HG03342 (cell line): ENCODE data around the gene TAOK1.

Source experiments
- ATAC-seq: cut with Tn5 transposase; IDR thresholded peaks from one replicate; pipeline ENCODE4 v1.9.1; 2021; ENCODE audit warnings: mild to moderate bottlenecking, moderate library complexity; ENCODE audit not compliant: unreplicated experiment

Gene TAOK1

DNA sequence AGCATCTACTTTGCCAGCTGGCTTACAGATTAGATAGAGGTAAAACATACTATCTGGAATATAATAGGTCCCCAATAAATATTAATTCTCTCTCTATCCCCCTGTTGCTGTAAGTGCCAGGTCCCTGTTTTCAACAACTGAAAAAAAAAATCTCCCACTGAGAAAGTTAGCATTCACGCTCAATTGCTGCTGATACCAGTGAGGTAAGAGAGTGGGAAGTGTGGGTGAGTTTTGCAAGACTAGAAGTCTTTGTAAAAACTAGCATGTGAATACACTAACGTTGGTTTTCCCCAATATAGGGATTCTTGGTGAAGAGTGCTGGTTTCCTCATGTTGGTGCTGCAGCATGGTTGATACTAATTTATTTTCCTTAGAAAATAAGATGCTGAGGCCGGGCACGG lies 11.7 kb upstream of the TAOK1 start:
- ATAC-seq, result no peak

DNA sequence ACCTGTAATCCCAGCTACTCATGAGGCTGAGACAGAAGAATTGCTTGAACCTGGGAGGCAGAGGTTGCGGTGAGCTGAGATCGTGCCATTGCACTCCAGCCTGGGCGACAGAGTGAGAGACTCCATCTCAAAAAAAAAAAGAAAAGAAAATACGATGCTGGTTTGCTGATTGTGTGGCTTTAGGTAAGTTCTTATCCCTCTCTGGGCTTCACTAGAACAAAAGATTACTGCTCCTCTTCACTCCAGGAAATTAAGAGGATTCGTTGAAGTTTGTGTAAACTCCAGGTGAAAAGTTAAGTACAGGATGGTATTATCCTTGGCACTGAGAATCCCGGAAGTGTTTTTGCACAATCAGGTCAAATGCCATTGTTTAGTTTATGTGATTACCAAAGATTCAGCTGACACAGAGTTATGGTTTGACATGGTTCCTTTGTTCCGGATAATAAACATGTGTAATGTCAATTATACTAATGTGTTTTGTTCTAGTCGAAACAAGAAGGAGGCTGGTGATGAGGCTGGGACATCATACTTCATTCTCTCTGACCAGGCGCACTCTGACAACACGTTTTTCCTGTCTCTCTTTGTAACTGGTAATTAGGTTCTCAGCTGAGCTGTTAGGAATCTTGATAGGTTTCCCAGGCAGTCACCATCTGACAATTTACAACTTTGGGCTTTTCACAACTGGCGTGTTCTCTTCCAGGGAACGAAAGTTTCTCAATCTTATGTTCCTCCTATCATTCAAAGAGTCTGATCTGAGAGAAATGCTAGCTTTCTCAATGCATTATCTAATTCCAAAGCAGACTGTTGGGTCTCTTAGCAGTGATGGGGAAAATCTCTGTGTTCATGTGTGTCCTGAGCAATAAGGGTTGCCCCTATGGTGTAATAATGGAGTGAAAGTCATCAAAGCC lies 10.8 kb upstream of the TAOK1 start:
- no peak for ATAC-seq

DNA sequence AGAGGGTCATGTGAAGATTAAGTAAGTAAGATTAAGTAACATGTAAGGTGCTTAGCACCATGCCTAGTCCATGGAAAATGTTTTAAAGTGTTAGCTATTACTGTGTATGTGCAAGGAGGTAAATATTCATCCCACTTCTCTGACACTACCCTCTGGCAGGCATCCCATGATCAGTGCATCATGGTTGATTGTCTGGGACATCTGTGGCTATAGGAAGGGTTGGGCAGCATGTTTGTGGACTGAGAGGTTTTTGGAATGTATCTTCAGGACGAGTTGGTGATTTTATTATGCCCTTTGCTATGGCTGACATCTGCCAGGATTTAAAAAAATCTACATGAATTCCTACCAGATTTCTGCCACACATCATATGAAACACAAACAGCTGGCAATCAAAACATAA lies 6.5 kb upstream of the TAOK1 start:
- no peak for ATAC-seq

DNA sequence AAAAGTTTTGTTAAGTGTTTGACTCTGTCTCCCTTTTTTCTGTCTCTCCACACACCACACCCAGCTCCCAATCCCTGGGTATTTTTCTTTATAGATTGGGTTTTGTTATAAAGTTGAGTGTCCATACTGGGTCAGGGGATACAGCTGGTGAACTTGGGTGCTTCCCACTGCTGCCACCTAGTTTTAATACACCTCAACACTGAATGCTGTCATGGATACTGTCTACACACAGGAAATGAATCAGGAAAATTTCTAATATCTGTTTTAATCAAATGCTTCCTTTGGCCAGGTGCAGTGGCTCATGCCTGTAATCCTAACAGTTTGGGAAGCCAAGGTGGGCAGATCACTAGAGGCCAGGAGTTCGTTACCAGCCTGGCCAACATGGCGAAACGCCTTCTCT lies 5.3 kb upstream of the TAOK1 start:
- ATAC-seq, result no peak

DNA sequence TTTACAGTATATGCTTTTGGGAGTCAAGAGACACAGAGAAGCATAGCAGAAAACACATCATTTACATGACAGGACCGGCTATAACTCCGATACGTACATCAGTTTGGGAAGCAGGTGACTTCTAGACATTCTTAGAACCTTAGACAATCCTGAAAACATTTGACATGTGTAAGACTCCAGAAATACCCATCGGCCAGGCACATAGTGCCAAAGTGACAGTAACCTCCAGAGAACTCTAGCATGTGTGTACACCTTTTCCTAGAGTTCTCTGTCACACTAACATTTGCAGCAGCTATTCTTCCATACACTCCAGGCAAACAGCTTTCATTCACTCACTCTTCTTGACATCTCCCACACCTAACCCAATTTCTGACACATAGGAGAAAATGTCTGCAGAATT lies 3.4 kb upstream of the TAOK1 start:
- no peak for ATAC-seq

DNA sequence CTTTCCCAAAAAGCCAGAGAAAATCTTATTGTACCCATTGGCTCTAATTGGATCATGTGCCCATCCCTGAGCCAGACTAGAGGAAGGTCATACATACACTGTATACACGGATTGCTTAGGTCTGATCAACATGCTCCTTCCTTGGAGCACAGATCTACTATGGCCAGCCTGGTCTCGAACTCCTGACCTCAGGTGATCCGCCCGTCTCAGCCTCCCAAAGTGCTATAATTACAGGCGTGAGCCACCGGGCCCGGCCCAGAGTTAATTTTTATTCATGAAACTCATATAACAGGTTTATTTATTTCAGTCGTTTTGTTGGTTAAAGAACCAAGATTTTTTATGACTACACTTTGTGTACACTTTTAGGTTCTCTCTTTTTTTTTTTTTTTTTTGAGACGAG lies 1.2 kb upstream of the TAOK1 start:
- ATAC-seq, result no peak

DNA sequence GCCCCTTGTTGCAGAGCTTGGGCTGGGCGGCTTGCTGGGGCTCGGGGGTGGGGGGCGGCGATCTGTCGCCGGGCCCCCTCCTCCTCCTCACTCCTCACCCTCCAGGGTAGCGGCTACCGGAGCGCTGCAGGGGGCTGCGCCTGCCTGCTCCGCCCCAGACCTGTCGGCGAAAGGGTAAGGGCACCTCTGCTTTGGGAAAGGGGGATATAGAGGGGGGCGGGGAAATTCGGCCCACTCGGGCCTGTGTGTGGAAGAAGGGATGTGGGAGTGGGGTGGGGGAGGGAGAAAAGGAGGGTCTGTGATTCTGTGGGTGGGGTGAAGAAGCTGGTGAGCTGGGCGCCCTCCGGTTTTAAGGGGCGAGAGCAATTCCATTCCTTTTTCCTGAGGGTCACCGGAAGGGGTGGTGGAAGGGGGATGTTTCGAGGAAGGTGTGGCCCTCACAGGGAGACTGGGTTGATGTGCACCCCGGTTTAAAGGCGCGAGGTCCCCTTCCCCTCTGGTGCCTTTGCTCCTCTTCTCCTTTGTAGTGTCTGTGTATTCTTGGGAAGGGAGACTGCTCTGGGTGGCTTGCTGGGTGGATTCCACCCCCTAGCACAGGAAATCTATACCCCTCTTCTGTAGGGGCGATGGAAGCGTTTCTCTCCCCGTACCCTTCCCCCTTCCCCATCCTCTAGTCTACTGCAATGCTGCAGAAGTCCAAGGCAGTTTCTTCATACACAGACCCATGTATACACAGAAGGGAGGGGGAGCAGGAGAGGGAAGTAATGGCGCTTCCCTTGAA lies 878 bp downstream of the TAOK1 start:
- no peak for ATAC-seq

DNA sequence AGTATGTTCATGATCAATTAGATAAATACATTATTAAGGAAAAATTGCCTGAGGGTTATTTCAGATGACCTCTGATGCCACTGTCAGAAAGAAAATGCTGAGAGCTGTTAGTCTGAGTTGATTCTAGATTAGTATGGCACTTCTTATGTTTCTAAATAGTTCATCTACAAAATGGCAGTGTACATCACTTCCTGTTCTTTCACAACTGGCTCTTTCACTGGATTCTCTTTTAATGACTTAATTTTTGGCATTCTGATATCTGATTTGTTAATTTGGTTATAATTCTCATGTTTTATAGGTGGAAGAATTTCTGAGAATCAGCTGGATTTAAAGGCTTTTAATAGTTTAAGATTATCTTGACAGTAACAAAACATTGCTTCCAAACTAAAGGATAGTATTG lies 3.3 kb downstream of the TAOK1 start:
- ATAC-seq, result no peak

DNA sequence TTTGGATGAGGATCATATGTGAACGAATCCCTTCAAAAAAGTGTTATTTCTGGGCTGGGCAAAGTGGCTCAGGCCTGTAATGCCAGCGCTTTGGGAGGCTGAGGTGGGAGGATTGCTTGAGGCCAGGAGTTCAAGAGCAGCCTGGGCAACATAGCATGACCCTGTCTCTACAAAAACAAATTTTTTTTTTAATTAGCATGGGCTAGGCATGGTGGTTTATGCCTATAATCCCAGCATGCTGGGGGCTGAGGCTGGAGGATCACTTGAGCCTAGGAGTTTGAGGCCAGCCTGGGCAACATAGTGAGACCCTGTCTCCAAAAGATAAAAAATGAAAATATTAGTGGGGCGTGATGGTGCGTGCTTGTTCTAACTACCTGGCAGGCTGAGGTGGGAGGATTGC lies 4.6 kb downstream of the TAOK1 start:
- no peak for ATAC-seq

DNA sequence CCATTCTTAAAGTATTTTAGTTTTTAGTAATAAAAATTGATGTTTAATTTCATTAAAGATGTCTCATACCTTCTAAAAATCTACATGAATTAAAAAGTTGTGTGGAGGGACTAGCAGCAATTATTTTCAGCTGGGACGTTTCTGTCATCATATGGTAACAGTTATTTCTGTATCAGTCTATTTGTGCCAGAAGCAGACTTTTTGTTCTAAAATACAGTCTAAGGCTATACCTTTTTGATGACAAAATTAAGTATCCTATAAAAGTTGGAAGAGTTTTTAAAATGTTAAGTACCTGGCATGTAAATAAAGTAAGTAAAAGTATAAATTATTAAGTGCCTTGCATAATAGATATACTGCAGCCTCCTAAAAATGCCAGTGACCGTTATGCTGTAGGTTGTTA lies 5.9 kb downstream of the TAOK1 start:
- ATAC-seq, result no peak

DNA sequence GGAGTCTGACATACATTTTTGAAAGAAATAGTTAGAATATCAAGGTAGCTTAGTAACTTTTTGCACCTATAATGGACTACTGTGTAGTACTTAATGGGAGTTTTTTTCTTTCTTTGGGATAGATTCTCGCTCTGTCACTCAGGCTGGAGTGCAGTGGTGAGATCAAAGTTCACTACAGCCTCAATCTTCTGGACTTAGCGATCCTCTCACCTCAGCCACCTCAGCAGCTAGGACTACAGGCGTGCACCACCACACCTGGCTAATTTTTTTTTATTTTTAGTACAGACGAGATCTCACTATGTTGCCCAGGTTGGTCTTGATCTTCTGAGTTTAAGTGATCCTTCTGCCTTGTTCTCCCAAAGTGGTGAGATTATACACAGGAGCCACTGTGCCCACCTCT lies 9.5 kb downstream of the TAOK1 start:
- no peak for ATAC-seq

DNA sequence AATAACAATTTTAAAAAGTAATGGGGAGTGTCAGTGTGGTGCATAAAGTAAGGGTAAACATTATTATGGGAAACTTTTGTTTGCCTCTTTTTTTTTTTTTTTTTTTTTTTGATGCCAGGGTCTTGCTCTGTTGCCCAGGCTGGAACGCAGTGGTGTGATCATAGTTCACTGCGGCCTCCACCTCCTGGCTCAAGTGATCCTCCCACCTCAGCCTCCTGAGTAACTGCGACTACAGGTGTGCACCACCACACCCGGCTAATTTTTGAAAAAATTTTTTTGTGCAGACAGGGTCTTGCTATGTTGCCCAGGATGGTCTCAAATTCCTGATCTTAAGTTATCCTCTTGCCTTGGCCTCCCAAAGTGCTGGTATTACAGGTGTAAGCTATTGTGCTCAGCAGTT lies 10.7 kb downstream of the TAOK1 start:
- no peak for ATAC-seq

DNA sequence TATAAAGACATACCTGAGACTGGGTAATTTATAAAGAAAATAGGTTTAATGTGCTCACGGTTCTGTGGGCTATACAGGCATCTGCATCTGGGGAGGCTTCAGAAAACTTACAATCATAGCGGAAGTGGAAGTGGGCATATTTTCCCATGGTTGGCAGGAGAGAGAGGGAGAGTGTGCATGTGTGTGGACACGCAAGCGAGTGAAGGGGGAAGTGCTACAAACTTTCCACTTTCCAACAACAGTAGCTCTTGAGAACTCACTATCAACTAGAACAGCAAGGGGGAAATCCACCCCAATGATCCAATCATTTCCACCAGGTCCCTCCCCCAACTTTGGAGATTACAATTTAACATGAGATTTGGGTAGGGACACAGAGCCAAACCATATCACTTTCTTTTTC lies 11.1 kb downstream of the TAOK1 start:
- no peak for ATAC-seq

DNA sequence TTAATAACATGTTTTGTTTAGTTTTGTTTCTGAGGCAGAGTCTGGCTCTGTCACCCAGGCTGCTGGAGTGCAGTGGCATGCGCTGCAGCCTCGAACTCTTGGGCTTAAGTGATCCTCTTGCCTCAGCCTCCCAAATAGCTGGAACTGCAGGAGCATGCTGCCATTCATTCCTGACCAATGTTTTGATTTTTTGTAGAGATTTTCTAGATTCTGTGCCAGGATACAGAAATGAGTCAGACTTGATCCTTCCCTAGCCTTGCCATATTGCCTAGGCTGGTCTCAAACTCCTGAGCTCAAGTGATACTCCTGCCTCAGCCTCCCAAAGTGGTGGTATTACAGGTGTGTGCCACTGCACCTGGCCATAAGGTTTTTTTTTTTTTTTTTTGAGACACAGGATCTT lies 17.7 kb downstream of the TAOK1 start:
- no peak for ATAC-seq

DNA sequence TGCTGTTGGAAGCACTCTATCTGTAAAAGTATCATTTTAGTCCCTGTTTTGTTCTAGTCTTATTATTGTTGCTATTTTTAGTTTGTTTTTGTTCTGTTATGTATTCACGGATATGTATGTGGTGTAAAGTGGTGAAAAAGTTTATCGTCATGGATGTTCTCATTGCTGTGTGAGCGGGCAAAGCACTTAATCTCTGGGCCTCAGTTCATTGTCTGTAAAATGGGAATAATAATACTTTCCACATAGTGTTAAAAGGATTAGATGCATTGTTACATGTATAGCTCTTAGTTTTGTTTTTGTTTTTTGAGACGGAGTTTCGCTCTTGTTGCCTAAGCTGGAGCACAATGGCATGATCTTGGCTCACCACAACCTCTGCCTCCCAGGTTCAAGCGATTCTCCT lies 19.8 kb downstream of the TAOK1 start:
- ATAC-seq, result no peak

DNA sequence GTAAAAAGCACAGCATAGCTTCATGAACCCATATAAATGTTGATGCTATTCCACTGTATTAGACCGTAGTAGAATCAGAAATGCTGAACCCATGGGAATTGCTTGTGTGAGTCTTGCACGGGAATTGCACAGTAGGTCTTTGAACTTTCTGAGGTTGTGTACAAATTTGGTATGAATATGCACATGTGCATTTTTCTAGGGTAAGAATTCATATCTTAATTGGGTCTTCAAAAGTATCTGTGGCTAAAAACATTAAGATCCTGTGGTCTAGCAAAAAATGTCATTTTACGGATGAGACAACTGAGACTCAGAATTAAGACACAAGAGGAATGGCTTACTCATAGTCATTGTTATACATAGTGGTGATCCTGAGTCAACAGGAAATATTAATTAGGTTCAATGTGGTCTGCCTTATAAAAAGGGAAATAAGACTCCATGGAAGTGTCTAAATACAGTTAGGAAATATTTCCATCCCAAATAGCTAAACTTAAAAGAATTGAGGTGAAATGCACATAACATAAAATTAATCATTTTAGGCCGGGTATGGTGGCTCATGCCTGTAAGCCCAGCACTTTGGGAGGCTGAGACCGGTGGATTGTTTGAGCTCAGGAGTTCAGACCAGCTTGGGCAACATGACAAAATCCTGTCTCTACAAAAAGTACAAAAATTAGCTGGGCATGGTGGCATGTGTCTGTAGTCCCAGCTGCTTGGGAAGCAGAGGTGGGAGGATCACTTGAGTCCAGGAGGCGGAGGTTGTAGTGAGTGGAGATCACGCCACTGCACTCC lies 22.8 kb downstream of the TAOK1 start:
- no peak for ATAC-seq

DNA sequence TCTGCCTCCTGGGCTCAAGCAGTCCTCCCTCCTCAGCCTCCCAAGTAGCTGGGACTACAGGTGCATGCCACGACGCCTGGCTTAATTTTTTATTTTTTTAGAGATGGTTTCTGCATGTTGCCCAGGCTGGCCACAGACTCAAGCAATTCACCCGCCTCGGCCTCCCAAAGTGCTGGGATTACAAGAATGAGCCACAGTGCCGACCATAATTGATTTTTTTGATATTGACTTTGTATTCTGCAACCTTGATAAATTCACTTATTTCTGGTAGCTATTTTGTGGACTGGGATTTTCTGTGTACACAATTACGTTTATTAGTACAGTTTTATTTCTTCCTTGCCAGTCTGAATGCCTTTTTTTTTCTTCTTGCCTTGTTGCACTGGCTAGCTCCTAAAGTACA lies 30.0 kb downstream of the TAOK1 start:
- no peak for ATAC-seq

DNA sequence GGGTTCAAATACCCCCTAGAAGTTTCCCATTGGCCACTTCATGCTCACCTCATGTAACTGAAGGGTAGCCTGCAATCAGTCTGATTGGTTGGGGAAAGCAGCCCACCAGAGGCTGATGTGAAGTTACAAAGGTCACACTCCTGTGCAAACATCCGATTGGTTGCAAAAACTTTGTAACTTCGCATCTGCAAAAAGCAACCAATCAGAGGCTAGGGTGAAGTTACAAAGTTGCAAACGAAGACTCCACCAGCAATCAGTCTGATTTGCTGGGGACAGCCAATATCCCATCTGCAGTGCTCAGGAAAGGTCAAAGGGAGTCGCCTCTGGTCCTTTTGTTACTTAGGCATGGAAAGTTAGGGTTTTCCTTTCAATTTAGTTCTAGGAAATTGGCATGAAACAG lies 40.1 kb downstream of the TAOK1 start:
- no peak for ATAC-seq

DNA sequence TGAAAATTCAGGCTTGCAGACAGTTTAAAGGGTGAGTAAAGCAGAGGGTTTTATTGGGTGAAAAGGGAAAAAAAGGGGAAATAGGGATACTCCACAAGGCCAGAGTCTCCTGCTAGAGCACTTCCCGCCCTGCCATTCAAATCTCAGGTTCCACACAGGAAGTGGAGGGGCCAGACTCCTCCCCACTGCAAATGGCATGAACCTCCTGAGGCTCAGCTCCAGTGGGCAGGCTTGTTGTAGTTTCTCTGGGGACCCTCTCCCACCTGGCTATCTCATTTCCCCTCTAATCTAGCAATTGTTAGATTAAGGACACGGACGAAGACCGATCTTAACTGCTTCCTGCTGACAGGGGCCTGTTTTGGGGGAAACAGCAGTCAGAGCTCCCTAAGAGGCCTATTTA lies 43.4 kb downstream of the TAOK1 start:
- no peak for ATAC-seq

DNA sequence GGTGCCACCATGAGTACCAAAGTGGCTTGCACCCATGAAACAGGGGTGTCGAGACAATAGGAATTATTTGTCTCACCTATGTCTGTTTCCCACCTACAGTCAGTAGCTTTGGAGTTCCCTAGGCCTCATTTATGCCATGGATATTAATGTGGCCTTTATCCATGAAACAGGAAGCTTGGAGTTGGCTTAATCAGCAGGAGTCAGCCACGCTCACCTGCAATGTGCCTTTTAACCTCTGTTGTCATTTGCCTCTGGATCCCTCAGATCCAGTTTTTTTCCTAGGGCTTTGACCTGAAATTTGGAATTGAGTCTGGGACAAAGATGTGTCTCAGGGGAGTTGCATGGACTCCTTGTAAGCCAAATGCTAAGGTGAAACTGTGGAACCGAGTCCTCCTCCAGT lies 44.4 kb downstream of the TAOK1 start:
- ATAC-seq, result no peak

DNA sequence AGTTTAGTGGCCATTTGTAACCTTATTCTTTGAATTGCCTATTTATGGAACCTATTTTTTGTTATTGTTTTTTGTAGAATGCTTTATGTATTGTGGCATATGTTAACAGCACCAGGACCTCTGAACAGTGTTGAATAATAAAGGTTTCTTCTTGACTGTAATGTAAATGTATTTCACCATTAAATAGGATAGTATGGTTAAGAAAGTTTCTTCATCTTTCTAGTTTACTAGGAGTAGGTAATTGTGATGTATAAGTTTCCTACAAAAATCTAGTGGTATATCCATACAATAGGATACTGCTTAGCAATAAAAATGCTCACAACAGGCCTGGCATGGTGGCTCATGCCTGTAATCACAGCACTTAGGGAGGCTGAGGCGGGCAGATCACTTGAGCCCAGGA lies 52.3 kb downstream of the TAOK1 start:
- ATAC-seq, result no peak
